CD14-positive monocyte (primary cell): ENCODE measurements around the gene RETSAT. TPM values are rescaled to one million over a fixed set of nuclear protein-coding genes. Genes with fewer than 3 reads are reported as not detected.

ENCODE experiments used
- DNase-seq, 3 donors: peaks; one replicate each; pipeline ENCODE4 v3.0.0-alpha.2; 2011 to 2022
- H2AFZ ChIP-seq: 2 replicates; pipeline ENCODE4 v1.6.0; 2012; ENCODE audit warnings: mild to moderate bottlenecking, low read depth, low read length, inconsistent platforms; ENCODE audit not compliant: insufficient read depth, poor library complexity, severe bottlenecking
- H3K27ac ChIP-seq, 2 donors: 1 replicate in 1 of 2; 2 replicates in 1 of 2; pipeline ENCODE4 v1.5.1; 2012 to 2013; ENCODE audit warnings: low read length in 2 of 2, control low read depth in 1 of 2, inconsistent platforms in 1 of 2, low read depth in 1 of 2, mild to moderate bottlenecking in 1 of 2
- H3K27me3 ChIP-seq, 2 donors: one replicate each; pipeline versions ENCODE4 v1.6.0 to v1.6.1; 2011 to 2013; ENCODE audit warnings: low read length in 2 of 2; ENCODE audit not compliant: control insufficient read depth in 2 of 2, insufficient read depth in 2 of 2
- H3K36me3 ChIP-seq, 2 donors: replicated peaks in 1 of 2; 1 replicate in 1 of 2; 2 replicates in 1 of 2; pipeline versions ENCODE4 v1.5.1 to v1.6.1; 2012 to 2013; ENCODE audit warnings: low read length in 2 of 2, control low read depth in 1 of 2, inconsistent platforms in 1 of 2, mild to moderate bottlenecking in 1 of 2; ENCODE audit not compliant: insufficient read depth in 2 of 2, control insufficient read depth in 1 of 2
- H3K4me1 ChIP-seq, 2 donors: 1 replicate in 1 of 2; 2 replicates in 1 of 2; pipeline versions ENCODE4 v1.5.1 to v1.6.1; 2012 to 2013; ENCODE audit warnings: low read length in 2 of 2, control low read depth in 1 of 2, inconsistent platforms in 1 of 2, mild to moderate bottlenecking in 1 of 2, moderate library complexity in 1 of 2; ENCODE audit not compliant: insufficient read depth in 2 of 2, control insufficient read depth in 1 of 2
- H3K4me2 ChIP-seq: replicated peaks from 2 replicates; pipeline ENCODE3; 2012; ENCODE audit warnings: low read length, moderate library complexity, mild to moderate bottlenecking; ENCODE audit not compliant: poor library complexity, severe bottlenecking; ENCODE audit errors: extremely low read depth
- H3K4me3 ChIP-seq, 3 experiments: fragments of 200-600 bp in 1 of 3; sonication (generic) in 1 of 3; replicated peaks in 1 of 3; 1 replicate in 2 of 3; 2 replicates in 1 of 3; pipeline ENCODE4 v1.5.1; 2011 to 2013; ENCODE audit warnings: low read length in 3 of 3, mild to moderate bottlenecking in 3 of 3, control low read depth in 2 of 3, low read depth in 2 of 3, inconsistent platforms in 1 of 3, moderate library complexity in 1 of 3
- H3K79me2 ChIP-seq: 2 replicates; pipeline ENCODE4 v1.6.0; 2012; ENCODE audit warnings: mild to moderate bottlenecking, control low read depth, inconsistent platforms, low read length, moderate library complexity; ENCODE audit not compliant: insufficient read depth
- H3K9ac ChIP-seq: 2 replicates; pipeline ENCODE4 v1.6.0; 2017; ENCODE audit warnings: low read length, mild to moderate bottlenecking; ENCODE audit not compliant: insufficient read depth, poor library complexity, severe bottlenecking
- H3K9me3 ChIP-seq, 2 donors: replicated peaks in 1 of 2; 1 replicate in 1 of 2; 2 replicates in 1 of 2; pipeline versions ENCODE4 v1.5.1 to v1.6.1; 2012 to 2013; ENCODE audit warnings: low read length in 2 of 2, control low read depth in 1 of 2; ENCODE audit not compliant: control insufficient read depth in 1 of 2, insufficient read depth in 1 of 2
- H4K20me1 ChIP-seq: 2 replicates; pipeline ENCODE4 v1.6.0; 2012; ENCODE audit warnings: mild to moderate bottlenecking, low read length, control low read depth, moderate library complexity; ENCODE audit not compliant: insufficient read depth
- H3K27ac Mint-ChIP-seq, 7 donors: one replicate each; pipeline ENCODE4 v1.8.0; 2020; ENCODE audit warnings: mild to moderate bottlenecking in 7 of 7, mixed read lengths in 7 of 7, moderate library complexity in 6 of 7, inconsistent platforms in 2 of 7
- H3K27me3 Mint-ChIP-seq, 3 donors: one replicate each; pipeline ENCODE4 v1.8.0; 2021 to 2022; ENCODE audit warnings: low read depth in 3 of 3, mild to moderate bottlenecking in 3 of 3, mixed read lengths in 3 of 3, moderate library complexity in 3 of 3, inconsistent platforms in 1 of 3
- H3K36me3 Mint-ChIP-seq, 2 donors: one replicate each; pipeline ENCODE4 v1.8.0; 2020; ENCODE audit warnings: mixed read lengths in 2 of 2, inconsistent platforms in 1 of 2, mild to moderate bottlenecking in 1 of 2
- H3K4me1 Mint-ChIP-seq: one replicate; pipeline ENCODE4 v1.8.0; 2020; ENCODE audit warnings: mild to moderate bottlenecking, mixed read lengths
- H3K4me3 Mint-ChIP-seq, 2 donors: one replicate each; pipeline ENCODE4 v1.8.0; 2020; ENCODE audit warnings: mild to moderate bottlenecking in 2 of 2, mixed read lengths in 2 of 2, moderate library complexity in 1 of 2
- H3K9me3 Mint-ChIP-seq, 7 donors: one replicate each; pipeline ENCODE4 v1.8.0; 2020 to 2022; ENCODE audit warnings: mixed read lengths in 7 of 7, mild to moderate bottlenecking in 6 of 7, moderate library complexity in 6 of 7, inconsistent platforms in 2 of 7
- CTCF ChIP-seq: fragments of 200-600 bp; IDR thresholded peaks from one replicate; pipeline ENCODE4 v1.8.0; 2022; ENCODE audit warnings: antibody characterized with exemption, mild to moderate bottlenecking
- WGBS: methylation state at CpG from one replicate; pipeline ENCODE4 v1.1.5; 2013; ENCODE audit warnings: missing lambda C conversion rate; ENCODE audit not compliant: insufficient coverage; 5-methylcytosine and 5-hydroxymethylcytosine counted together
- intact Hi-C, 2 donors: fragments of 100-400 bp; cut with micrococcal nuclease; formaldehyde crosslinking; loops; one replicate each; pipeline versions ENCODE4 v1.15.0 to v1.15.1; 2023
- polyA plus RNA-seq, 3 donors: library from polyadenylated mRNA; depleted of rRNA in 1 of 3; unstranded in 2 of 3; stranded (reverse) in 1 of 3; fragments of 300-500 nt in 2 of 3; fragments of >200 nt in 1 of 3; fragmentation: Illumina TruSeq in 2 of 3; gene quantifications; 1 replicate in 2 of 3; 2 replicates in 1 of 3; pipeline ENCODE4 v1.2.3, GENCODE V29; 2012 to 2021

RETSAT gene
- polyA plus RNA-seq, 3 donors = 12.4 to 15.8 (median 15.0) TPM

DNA sequence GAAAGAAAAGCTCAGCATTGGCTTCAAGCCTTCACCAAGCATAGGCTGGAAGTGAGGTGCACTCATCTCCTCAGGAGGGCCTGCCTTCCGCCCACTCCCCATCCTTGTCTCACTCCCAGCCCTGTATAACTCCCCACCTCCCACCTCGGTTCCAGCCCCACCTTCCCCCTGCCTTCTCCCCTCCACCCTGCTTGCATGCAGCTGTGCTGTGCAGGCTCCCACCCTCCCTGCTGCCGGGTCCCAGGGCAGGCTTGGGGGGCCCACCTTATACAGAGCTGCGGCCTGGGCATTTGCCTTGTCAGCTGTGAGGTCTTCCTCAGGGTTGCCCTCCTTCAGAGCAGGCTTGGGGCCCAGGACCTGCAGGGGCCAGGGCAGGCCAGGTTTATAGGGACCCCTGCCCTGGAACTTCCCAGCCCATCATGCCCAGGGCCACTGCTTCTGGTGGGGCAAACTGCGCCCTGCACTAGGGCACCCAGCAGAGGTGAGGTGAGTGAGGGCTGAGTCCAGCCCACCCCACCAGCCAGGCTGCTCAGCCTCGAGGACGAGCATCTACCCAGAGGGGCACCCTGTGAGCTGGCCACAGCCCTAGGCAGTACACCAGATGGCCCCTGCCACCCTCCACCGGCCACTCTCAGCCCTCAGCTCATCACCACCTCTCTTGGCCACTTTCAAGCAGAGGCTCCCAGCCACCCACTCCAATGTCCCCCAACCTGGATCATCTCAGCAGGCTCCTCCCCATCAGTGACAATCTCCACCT is 44.3 kb upstream of the RETSAT start:
- WGBS = 99% methylated on average over 6 of the region's 8 CpGs
- H3K4me3 ChIP-seq = no peak overlapping the region
- Mint-ChIP-seq H3K4me3 (no peak overlapping the region), H3K4me1 (peaks cover 15% of the 10 kb centered on the region), H3K27me3 (no peaks in the 10 kb centered on the region), H3K9me3 (peaks cover 0 to 2% (median 0%) of the 10 kb centered on the region in 7 donors), H3K36me3 (peaks cover 81 to 93% of the 10 kb centered on the region in 2 donors), H3K27ac (peak overlapping the region in 4 of 7 donors; percentile 31 to 79 (median 60))
- intact Hi-C loops = no loop called here
- H3K4me2 ChIP-seq = no peak overlapping the region
- peaks cover 43% of the 10 kb centered on the region for H4K20me1 ChIP-seq
- no peaks in the 10 kb centered on the region for H3K27me3 ChIP-seq
- peaks cover 79 to 87% of the 10 kb centered on the region in 2 donors for H3K36me3 ChIP-seq
- H3K27ac ChIP-seq = peak overlapping the region in 1 of 2 donors; percentile 32
- no peak for TF ChIP-seq CTCF
- peaks cover 11 to 20% of the 10 kb centered on the region in 2 donors for H3K4me1 ChIP-seq
- H3K9ac ChIP-seq = no peak overlapping the region
- H2AFZ ChIP-seq = no peak overlapping the region
- no peak for DNase-seq
- H3K79me2 ChIP-seq = peaks cover 46% of the 10 kb centered on the region
- peaks cover 0 to 2% of the 10 kb centered on the region in 2 donors for H3K9me3 ChIP-seq

DNA sequence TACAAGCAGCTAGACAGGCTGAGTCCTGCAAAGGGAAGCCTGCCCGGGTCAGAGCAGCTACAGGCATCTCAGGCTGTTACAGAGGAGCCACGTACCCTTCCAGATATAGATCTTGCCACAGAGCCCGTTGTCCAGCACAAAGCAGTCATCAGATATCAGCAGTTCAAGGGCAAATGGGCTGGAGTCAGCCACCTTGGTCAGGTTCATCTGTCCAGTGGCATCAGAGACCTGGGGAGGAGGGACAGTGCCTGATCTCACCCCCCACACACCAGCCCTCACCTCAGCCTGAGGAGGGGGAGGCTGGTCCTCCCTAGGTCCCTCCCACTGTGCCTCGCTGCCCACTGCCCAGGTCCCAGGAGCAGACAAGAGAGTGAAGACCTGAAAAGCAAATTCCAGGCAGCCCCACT is 43.6 kb upstream of the RETSAT start:
- Histone ChIP-seq H3K4me1 (peaks cover 10 to 13% of the 10 kb centered on the region in 2 donors), H3K4me3 (no peak overlapping the region), H3K36me3 (peaks cover 83 to 93% of the 10 kb centered on the region in 2 donors), H3K27ac (peak overlapping the region in 1 of 2 donors; percentile 32), H4K20me1 (peaks cover 48% of the 10 kb centered on the region), H3K9me3 (no peaks in the 10 kb centered on the region), H3K27me3 (no peaks in the 10 kb centered on the region), H3K79me2 (peaks cover 40% of the 10 kb centered on the region), H3K9ac (no peak overlapping the region), H2AFZ (no peak overlapping the region), H3K4me2 (no peak overlapping the region)
- Mint-ChIP-seq H3K4me1 (peaks cover 15% of the 10 kb centered on the region), H3K9me3 (no peaks in the 10 kb centered on the region), H3K27me3 (no peaks in the 10 kb centered on the region), H3K36me3 (peaks cover 78 to 93% of the 10 kb centered on the region in 2 donors), H3K4me3 (no peak overlapping the region), H3K27ac (peak overlapping the region in 4 of 7 donors; percentile 7 to 62 (median 48))
- no peak for DNase-seq
- intact Hi-C loops = no loop called here
- TF ChIP-seq CTCF = no peak
- 100% methylated on average over 3 of the region's 4 CpGs for WGBS
